NCI-H524 treated with DMSO at 0.1 percent for 48 hours (cell line): ENCODE results near the gene XRCC1.
A peak's percentile ranks its signal among the peaks of the same experiment; 100 is the strongest.
"Not testable (repeated sequence)": the region's sequence is repeated elsewhere in the genome, so short reads cannot be mapped to it uniquely, and the experiment has no call there.

Experiments used
- DNase-seq: peaks from one replicate; lab custom pipeline; 2025; lab: John Stamatoyannopoulos, UW

The XRCC1 gene

GRCh38 chr19:43545981-43546380, 29.3 kb downstream of the XRCC1 start:
- no peak for DNase-seq

GRCh38 chr19:43545276-43545675, 30.1 kb downstream of the XRCC1 start:
- DNase-seq = no peak

DNA sequence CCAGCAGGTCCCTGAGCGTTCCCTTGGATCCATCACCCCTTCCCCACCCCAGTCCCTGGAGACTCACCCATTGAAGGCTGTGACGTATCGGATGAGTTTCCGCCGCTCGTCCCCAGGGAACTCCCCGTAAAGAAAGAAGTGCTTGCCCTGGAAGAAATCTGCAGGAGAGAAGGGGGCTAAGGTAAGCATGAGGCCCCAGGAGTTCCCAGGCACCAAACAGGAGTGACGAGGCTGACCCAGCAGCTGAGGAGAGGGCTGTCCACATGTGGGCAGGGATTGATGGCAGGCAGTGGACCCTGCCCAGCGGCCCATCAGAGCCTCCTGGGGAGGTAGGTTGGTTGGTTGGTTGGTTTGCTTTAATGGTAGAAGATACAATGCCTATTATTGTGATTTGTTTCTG, 31.2 kb downstream of the XRCC1 start:
- no peak for DNase-seq

- no peak for DNase-seq
Observed at GRCh38 chr19:43541920-43542650, 33.2 kb downstream of the XRCC1 start.

GRCh38 chr19:43540381-43540780, 34.9 kb downstream of the XRCC1 start:
- no peak for DNase-seq

GRCh38 chr19:43538922-43539321, 36.4 kb downstream of the XRCC1 start:
- DNase-seq = no peak

DNA sequence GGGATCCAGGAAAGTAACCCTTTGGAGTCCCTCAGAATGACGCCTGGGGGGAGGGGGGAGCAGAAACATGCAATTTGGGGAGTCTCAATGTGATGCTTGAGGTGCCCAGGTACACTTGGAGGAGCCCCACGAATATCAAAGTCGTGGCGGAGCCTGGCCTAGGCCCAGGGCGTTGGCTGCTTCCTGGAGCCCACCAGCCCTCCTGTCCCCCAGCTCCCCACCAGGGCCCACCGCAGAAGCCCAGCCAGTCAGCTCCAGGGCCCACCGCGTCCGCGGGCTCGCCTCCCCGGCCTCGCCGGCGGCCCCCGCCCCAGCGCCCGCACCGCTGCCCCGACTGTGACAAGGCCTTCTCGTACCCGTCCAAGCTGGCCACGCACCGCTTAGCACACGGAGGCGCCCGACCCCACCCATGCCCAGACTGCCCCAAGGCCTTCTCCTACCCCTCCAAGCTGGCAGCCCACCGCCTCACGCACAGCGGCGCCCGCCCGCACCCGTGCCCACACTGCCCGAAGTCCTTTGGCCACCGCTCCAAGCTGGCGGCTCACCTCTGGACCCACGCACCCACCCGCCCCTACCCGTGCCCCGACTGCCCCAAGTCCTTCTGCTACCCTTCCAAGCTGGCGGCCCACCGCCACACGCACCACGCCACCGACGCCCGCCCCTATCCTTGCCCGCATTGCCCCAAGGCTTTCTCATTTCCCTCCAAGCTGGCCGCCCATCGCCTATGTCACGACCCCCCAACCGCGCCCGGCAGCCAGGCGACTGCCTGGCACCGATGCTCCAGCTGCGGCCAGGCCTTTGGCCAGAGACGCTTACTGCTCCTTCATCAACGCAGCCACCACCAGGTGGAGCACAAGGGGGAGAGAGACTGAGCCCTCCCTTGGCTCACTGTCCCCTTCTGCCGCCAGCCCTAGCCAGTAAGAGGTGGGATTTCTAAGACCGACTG, 40.2 kb downstream of the XRCC1 start:
- no peak for DNase-seq

GRCh38 chr19:43534305-43534815, 41.0 kb downstream of the XRCC1 start:
- no peak for DNase-seq

GRCh38 chr19:43533546-43534304, 41.6 kb downstream of the XRCC1 start:
- peak; percentile 18 for DNase-seq

GRCh38 chr19:43532962-43533545, 42.3 kb downstream of the XRCC1 start, which contains the start of gene ZNF575:
ZNF575 (plus strand) TSS chr19:43533188; CDS start chr19:43534423, 1,235 bp downstream.
- DNase-seq = no peak

DNA sequence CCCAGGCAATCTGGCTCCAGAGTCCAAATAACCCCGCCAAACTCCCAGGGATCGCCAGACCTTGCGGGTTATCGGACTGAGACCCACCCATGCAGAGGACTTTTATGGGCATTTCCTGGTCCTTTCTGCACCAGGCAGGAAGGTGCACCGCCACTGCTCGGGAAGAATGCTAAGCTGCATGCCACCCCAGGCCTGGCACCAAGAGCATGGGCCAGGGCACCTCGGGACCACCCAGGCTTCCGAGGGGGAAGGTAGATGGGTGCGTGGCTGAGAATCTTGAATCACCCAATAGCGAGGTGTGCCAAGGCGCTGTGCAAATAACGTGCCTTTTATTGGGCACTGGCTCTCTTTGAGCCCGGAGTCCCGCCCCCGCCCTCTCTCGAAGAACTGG, 42.8 kb downstream of the XRCC1 start:
- DNase-seq = no peak

- no peak for DNase-seq
Observed at GRCh38 chr19:43527860-43528622, 47.3 kb downstream of the XRCC1 start.

- DNase-seq = no peak
Observed at GRCh38 chr19:43526884-43527859, 48.2 kb downstream of the XRCC1 start, which contains the start of gene ETHE1. ETHE1 (minus strand) TSS chr19:43527201; CDS start chr19:43527177, 24 bp downstream.

DNA sequence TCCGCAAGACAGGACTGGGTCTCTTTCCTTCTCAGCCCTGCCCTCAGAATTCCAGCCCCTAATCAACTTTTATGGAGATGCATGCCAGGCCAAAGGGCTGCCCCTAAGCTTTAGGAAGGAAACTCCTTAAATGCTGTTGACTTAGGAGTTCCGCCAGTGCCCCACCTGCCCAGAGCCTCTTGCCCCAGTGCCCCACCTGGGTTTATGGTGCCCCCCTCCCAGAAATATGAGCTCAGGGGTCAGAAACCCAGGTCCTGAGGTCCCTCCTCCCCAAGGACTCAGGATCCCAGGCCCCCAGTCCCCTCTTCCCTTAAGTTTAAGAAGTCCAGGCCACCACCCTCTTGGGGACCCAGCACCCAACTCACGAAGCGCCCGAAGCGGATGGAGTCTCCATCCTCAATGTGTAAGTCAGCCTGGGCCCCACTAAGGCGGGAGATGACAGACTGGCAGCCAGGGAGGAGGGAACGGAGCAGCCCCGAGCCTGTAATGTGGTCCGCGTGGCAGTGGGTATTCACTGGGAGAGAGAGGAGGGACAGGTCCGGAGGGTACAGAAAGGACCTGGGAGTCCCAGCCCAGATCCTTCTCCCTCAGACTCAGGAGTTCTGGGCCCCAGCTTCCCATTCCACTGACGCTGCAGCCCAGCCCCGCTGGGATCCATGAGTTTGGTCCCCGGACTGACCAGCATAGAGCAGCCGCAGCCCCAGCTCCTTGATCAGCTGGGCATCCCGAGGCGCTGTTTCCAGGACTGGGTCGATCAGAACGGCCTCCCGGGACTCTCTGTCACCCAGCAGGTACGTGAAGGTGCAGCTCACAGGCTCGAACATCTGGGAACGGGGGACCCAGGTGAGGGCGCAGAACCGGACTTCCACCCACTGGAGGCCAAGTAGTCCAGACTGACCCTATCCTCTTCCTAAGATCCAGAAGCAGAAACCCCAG, 49.2 kb downstream of the XRCC1 start:
- DNase-seq = no peak

DNA sequence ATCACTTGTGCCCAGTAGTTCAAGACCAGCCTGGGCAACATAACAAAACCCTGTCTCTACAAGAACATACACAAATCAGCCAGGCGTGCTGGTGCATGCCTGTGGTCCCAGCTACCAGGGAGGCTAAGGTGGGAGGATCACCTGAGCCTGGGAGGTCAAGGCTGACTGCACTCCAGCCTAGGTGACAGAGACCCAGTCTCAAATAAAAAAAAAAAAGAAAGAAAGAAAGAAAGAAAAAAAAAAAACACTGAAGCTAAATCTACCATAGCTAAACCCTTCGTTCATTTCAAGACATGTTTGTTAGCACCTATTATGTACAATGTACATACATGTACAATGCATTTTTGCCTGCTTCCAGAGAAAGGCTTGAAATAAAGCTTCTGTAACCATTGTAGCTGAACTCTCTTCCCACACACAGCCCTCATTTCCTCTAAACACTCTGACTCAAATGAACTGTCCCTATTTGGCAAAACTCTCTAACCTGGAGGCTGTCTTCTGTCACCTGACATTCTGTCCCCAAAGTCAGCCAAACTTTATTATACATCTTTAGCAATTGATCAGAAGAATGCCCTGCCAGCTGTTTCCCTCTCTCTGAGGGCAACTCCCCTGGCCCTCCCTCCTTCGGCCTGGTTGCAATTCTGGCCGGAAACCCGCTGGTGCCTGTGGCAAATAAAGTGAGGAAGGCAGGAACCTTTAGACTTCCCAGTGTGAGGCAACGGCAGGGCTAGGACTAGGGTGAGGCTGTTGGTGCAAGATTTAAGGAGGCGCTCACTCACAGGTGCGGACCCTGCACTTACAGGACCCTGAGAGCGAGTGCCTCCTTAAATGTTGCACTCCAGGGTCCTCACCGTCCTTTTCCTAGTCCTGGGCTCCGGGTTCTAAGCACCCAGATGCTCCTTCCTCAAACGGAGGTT, 50.1 kb downstream of the XRCC1 start:
- no peak for DNase-seq

- not testable (repeated sequence) for DNase-seq
Observed at GRCh38 chr19:43523696-43524095, 51.6 kb downstream of the XRCC1 start.

DNA sequence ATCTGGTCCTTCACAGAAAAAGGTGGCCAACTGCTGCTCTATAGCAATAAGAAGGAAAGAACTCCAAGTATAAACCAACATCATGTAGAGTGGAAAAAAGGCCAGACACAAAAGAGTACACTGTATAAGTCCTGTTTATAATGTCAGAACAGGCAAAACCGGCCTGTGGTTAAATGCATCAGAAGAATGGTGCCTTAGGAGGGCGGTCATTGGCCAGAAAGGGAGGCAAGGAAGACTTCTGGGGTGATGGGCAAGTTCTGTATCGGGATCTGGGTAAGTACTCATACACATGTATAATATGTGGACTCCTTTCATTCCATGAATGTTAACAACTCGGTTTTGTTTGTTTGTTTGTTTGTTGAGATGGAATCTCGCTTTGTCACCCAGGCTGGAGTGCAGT, 52.4 kb downstream of the XRCC1 start:
- no peak for DNase-seq
